ENCODE measurements around the gene CTBP2.

- TF ChIP-seq ZZZ3 (IDR thresholded peaks at IDR 0.05; ENCODE audit: control insufficient read depth, insufficient read length, low read depth) (no peak), BCLAF1 (IDR thresholded peaks at IDR 0.05) (no peak), SMARCA5 (IDR thresholded peaks at IDR 0.05) (no peak)
Measured at GRCh38 chr10:124939290-124939689, 221.1 kb downstream of the CTBP2 start.

Measured in GM12878 (cell line).